Stimulated activated CD4-positive, alpha-beta T cell treated with anti-CD3 and anti-CD28 coated beads, TNF-alpha, amount 100 ng/mL, for 4 hours (primary cell): ENCODE results near the gene NIPSNAP3A.

ENCODE experiments used
- DNase-seq, 3 experiments: peaks; one replicate each; pipeline ENCODE4 v3.0.0-alpha.2; 2020; ENCODE audit warnings: low read depth in 3 of 3

The NIPSNAP3A gene

DNA sequence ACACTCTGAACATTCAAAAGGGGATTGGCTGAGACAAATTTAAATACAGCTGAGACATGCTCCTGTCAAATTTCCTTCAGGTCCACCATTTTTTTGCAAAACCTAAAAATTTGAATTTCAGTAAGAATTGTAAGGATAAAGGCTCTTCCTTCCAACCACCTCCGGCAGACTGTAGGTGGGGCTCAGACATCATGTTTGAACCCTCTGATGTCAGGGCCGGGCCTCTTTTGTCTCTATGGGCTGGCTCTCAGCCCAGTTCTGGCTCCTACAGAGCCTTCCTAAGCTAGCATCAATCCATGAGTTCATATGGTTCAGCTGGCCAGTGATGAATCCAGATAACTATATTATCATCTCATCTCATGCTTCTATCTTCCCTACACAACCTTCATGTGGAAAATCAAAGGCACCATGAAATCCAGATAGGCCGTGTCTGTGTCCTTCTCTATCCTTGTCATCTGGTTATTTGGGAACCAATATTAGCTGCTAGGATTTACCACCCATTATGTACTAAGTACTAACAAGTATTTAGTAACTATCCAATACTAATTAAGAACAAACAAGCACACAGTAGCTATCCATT is 60.6 kb downstream of the NIPSNAP3A start:
- no peak for DNase-seq
